Peyer's patch (tissue), 4 donors: ENCODE measurements around the gene PCNX1.

ENCODE experiments used
- CTCF ChIP-seq, 6 experiments: fragments of 450-650 bp in 4 of 6; fragments of 200-600 bp in 2 of 6; sonication (generic) in 1 of 6; IDR thresholded peaks; one replicate each; pipeline ENCODE4 v1.5.1; 2017 to 2019; ENCODE audit warnings: antibody characterized with exemption in 6 of 6, mild to moderate bottlenecking in 3 of 6, moderate library complexity in 1 of 6
- POLR2A ChIP-seq, 2 donors: fragments of 450-650 bp; IDR thresholded peaks; one replicate each; pipeline ENCODE4 v1.5.1; 2017; ENCODE audit warnings: antibody characterized with exemption in 2 of 2, mild to moderate bottlenecking in 2 of 2, moderate library complexity in 2 of 2

- no peak for TF ChIP-seq POLR2A (IDR thresholded peaks at IDR 0.05)
- no peak for TF ChIP-seq CTCF (IDR thresholded peaks at IDR 0.05)
These were observed 114.2 kb downstream of the PCNX1 start for GRCh38 chr14:71021347-71022011.
